ENCODE measurements around the gene VAT1.
A peak's percentile ranks its signal among the peaks of the same experiment; 100 is the strongest.

Gene VAT1

DNA sequence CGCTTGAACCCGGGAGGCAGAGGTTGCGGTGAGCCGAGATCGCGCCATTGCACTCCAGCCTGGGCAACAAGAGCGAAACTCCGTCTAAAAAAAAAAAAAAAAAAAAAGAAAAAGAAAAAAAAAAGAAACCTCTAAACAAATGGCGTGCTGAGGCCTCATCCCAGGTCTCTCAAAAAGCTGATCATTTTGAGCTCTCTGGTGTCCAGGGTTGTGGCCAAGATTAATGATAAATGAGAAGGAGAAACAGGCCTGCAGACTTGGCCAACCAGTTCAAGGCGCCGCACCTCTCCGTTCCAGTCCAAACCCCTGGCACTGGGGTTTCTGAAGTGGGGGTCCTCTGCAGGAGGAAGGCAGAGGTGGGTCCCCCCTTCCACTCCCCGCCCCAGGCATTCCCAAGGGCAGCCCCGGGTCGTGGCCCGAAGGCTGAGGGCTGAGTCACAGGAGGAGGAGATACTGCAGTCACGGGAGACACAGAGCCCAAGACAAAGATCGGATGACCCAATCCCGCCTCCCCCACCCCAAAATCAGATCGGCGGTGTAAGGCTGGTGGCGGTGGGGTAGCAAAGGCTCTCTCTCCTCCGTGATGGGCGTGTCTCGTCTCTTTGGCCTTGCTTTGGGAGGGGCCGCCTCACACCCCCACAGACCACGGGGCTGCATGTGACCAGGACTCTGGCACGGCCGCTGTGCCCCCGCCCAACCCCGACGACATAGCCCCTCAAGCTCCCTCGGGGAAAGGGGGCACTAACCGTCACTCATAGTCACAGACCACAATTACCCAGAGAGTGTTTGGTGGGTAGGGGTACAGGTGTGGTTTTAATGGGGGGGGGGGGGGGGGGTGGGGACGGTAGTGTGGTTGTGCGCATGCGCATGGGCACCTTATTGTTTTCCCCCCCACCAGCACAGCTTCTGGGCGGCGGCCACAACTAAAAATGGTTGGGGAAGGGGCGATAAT is 1.1 kb downstream of the VAT1 start:
- DNase-seq (ENCODE audit: low read depth) = peak; percentile 76
- TF ChIP-seq, protein P1, sequence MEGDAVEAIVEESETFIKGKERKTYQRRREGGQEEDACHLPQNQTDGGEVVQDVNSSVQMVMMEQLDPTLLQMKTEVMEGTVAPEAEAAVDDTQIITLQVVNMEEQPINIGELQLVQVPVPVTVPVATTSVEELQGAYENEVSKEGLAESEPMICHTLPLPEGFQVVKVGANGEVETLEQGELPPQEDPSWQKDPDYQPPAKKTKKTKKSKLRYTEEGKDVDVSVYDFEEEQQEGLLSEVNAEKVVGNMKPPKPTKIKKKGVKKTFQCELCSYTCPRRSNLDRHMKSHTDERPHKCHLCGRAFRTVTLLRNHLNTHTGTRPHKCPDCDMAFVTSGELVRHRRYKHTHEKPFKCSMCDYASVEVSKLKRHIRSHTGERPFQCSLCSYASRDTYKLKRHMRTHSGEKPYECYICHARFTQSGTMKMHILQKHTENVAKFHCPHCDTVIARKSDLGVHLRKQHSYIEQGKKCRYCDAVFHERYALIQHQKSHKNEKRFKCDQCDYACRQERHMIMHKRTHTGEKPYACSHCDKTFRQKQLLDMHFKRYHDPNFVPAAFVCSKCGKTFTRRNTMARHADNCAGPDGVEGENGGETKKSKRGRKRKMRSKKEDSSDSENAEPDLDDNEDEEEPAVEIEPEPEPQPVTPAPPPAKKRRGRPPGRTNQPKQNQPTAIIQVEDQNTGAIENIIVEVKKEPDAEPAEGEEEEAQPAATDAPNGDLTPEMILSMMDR (IDR thresholded peaks at IDR 0.05; ENCODE audit: low read length, missing control alignments) = no peak
- H3K4me3 ChIP-seq (replicated peaks; ENCODE audit: low read depth, low read length) = peak overlapping the region; percentile 97

DNA sequence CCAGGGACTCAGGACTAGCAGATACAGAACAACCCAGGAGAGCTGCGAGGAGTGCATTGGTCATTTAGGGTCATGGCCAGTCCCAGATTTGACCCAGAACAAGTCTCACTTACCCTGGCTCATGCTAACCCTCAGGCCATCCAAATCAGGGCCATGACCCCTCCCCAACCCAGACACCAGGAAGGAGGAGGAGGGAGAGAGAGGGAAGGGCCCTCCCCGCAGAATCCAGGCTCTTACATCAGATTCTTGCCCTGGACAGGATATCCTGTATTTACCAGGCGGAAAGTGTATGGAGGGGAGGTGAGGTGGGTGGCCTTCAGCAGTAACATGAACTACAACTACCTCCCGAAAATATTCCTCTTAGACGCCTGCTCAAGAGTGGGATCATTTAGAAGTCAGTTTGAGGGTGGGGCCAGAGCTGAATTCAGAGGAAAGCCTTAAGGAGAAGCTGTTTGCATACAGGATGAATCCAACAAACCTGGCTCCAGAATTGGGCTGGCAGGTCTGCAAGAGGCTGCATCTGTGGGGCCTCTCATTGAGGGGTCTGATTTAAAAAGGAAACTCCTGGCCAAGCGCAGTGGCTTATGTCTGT is 2.1 kb downstream of the VAT1 start:
- H3K4me3 ChIP-seq (replicated peaks; ENCODE audit: low read depth, low read length) = peak overlapping the region; percentile 97
- DNase-seq (ENCODE audit: low read depth) = peak; percentile 60
- TF ChIP-seq, protein P1 (IDR thresholded peaks at IDR 0.05; ENCODE audit: low read length, missing control alignments) = no peak

DNA sequence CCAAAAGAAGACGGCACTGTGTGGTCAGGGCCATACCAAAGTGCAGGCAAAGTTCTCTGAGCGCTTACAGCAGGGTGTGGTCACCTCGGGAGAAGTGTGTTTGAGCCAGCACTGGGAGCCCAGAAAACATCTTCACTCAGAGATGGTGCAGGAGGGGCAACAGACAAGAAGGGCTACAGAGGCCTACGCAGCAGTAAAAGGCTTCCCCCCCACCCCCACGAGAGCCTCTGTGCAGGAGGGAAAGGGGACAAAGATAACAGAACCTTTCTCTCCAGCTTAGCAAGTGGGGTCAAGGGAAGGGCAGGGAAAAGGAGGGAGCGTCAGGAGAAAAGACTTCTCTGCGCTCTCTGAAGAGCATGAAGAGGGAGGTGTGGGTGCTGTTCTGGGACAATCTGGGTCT is 2.8 kb downstream of the VAT1 start:
- peak overlapping the region; percentile 97 for H3K4me3 ChIP-seq (replicated peaks; ENCODE audit: low read depth, low read length)
- DNase-seq (ENCODE audit: low read depth) = no peak
- TF ChIP-seq, protein P1 (IDR thresholded peaks at IDR 0.05; ENCODE audit: low read length, missing control alignments) = no peak

DNA sequence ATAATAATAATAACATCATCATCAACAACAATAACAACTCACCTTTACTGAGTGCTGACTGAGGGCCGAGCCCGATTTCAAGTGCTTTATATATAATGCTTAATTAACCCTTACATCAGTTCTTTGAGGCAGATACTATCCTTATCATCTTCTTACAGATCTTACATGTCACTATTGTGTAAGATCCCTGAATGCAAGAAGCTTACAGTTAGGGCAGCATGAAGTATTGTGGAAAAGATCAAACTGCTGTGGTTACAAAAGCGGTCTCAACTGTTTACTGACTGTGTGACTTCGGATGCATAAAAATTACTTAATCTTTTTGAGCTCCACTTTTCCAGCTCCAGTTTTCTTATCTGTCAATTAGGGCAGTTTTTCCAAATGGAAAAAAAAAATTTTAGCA is 3.3 kb downstream of the VAT1 start:
- peak overlapping the region; percentile 9 for H3K4me3 ChIP-seq (replicated peaks; ENCODE audit: low read depth, low read length)
- peak; percentile 31 for DNase-seq (ENCODE audit: low read depth)
- TF ChIP-seq, protein P1 (IDR thresholded peaks at IDR 0.05; ENCODE audit: low read length, missing control alignments) = no peak

DNA sequence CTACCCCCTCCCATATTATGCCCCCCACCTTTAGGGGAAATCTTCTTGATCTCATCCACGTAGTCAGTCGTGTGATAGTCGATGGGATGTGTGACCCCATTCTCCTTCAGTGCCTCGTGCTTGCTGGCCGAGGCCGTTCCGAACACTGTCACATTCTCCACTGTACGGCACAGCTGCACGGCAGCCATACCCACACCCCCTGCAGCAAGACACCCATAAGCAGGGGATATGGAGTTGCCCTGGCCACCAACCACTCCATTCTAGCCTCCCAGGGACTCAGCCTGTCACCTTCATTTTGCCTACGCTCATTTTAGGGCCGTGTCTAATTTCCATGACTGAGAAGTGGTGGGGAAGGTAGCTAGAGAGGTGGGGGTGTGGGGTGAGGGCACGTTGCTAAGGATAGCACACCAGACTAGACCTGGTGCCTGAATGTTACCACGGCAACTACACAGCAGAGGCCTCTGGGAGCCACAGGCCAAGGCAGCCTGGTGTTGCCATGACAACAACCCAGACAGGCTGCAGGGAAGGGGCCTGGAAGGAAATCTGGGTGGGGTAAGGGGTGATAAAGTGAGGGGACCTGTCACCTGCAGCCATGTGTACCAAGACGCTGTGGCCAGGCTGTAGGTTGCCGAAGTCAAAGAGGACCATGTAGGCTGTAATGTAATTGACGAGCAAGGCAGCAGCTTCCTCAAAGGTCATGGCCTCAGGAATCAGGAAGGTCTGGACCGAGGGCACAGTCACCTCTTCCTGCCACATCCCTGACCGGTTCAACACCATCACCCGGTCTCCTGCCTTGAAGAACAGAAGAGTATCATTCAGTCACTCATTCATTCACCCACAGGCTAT is 4.0 kb downstream of the VAT1 start:
- TF ChIP-seq, protein P1 (IDR thresholded peaks at IDR 0.05; ENCODE audit: low read length, missing control alignments) = no peak
- H3K4me3 ChIP-seq (replicated peaks; ENCODE audit: low read depth, low read length) = no peak overlapping the region
- no peak for DNase-seq (ENCODE audit: low read depth)

DNA sequence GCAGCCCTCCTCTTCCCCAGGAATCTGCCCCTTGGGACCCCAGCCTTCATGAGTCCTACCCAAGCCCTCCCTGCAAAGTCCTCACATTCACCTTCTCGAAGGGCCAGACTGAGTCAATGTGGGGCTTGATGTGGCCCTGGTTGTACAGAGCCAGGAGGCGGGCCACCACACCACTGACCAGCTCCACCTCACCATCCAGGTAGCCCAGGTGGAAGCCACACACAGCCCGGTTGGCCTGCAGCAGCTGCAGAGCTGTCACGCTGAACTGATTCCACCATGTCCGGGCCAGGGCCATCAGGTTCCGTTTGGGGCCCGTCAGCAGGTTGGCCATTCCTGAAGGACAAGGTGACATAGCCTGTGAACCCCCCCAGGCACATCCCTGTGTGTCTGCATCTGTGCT is 6.0 kb downstream of the VAT1 start:
- DNase-seq (ENCODE audit: low read depth) = no peak
- no peak overlapping the region for H3K4me3 ChIP-seq (replicated peaks; ENCODE audit: low read depth, low read length)
- TF ChIP-seq, protein P1 (IDR thresholded peaks at IDR 0.05; ENCODE audit: low read length, missing control alignments) = no peak
